COLO829 (cell line): ENCODE results near the gene BOD1.
A peak's percentile ranks its signal among the peaks of the same experiment; 100 is the strongest.
"Not testable (repeated sequence)": the region's sequence is repeated elsewhere in the genome, so short reads cannot be mapped to it uniquely, and the experiment has no call there.

ENCODE experiments used
- DNase-seq: peaks from one replicate; pipeline ENCODE4 v3.0.0; 2012; ENCODE audit warnings: low spot score

Gene BOD1

GRCh38 chr5:173615884-173616576 lies 420 bp downstream of the BOD1 start:
- peak; percentile 48 for DNase-seq

- no peak for DNase-seq
Observed at GRCh38 chr5:173614591-173614990, 1.9 kb downstream of the BOD1 start.

GRCh38 chr5:173613433-173614159 lies 2.9 kb downstream of the BOD1 start:
- DNase-seq: no peak

GRCh38 chr5:173612948-173613347 lies 3.5 kb downstream of the BOD1 start:
- DNase-seq: no peak

- DNase-seq: no peak
Observed at GRCh38 chr5:173611706-173612105, 4.7 kb downstream of the BOD1 start.

GRCh38 chr5:173604141-173604540 lies 12.3 kb downstream of the BOD1 start:
- no peak for DNase-seq

- no peak for DNase-seq
Observed at GRCh38 chr5:173602423-173602822, 14.0 kb downstream of the BOD1 start.

GRCh38 chr5:173598686-173599085 lies 17.8 kb downstream of the BOD1 start:
- DNase-seq: no peak

GRCh38 chr5:173597304-173597703 lies 19.1 kb downstream of the BOD1 start:
- no peak for DNase-seq

- no peak for DNase-seq
Observed at GRCh38 chr5:173595841-173596240, 20.6 kb downstream of the BOD1 start.

GRCh38 chr5:173594061-173594460 lies 22.4 kb downstream of the BOD1 start:
- DNase-seq: no peak

GRCh38 chr5:173592050-173592669 lies 24.3 kb downstream of the BOD1 start:
- DNase-seq: no peak

GRCh38 chr5:173591056-173591514 lies 25.4 kb downstream of the BOD1 start:
- no peak for DNase-seq

- no peak for DNase-seq
Observed at GRCh38 chr5:173590436-173591055, 25.9 kb downstream of the BOD1 start.

- DNase-seq: not testable (repeated sequence)
Observed at GRCh38 chr5:173586133-173586532, 30.3 kb downstream of the BOD1 start.

GRCh38 chr5:173583346-173583745 lies 33.1 kb downstream of the BOD1 start:
- DNase-seq: no peak

- no peak for DNase-seq
Observed at GRCh38 chr5:173582216-173583111, 34.0 kb downstream of the BOD1 start.

- DNase-seq: no peak
Observed at GRCh38 chr5:173581408-173582215, 34.8 kb downstream of the BOD1 start.

GRCh38 chr5:173578947-173579615 lies 37.4 kb downstream of the BOD1 start:
- DNase-seq: no peak

- DNase-seq: no peak
Observed at GRCh38 chr5:173577817-173578216, 38.6 kb downstream of the BOD1 start.
